Measurements from ENCODE around the gene UEVLD. TPM values are rescaled to one million over a fixed set of nuclear protein-coding genes. Genes with fewer than 3 reads are reported as not detected.

The UEVLD gene
- total and polyA plus RNA-seq, 2 donors (not counting 1 experiment from before 2014, with no cell fraction given) = 6.3 to 12.8 TPM

DNA sequence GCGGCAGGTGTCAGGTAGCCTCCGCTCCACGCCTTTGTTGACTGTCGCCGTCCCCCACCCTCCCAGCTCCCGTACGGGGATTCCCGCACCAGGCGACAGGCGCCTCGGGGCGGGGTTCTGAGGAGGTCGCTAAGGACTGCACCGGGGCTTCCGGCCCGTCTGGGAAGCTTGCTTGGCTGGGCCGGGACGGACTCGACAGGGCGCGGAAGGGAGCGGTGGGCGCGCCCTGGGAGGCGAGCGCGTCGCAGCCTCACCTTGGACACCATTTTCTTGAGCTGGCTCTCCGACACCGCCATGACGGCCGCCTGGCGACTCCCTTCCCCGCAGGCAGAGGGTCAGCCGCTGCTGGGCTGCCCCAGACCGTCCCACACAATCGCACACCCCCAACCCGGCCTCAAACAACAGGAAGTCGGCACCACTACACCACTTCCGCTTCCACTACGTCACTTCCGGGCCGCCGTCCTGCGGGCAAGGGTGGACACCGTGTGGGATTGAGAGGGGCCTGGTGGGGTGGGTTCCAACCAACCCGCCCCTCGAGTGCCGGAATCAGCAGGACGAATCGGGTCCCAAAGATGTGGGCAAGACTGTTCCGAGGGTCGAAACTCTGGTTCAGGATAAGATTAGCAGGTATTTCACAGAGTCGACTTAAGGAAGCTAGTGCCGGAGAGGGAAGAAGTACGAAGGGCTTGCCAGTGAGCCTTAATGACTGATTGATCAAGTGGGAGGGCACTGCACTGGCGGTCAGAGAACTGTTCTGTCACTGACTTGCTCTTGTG, 61.8 kb downstream of the UEVLD start, which contains the start of gene TSG101:
Gene TSG101, minus strand, starts transcription at position 422 of the 776 bp plus-strand sequence. Its CDS starts 126 bp downstream, at position 296.
- H4K20me1 ChIP-seq (ENCODE audit: control insufficient read depth, insufficient read depth, low read length, poor library complexity, severe bottlenecking) = peaks cover 11% of the 10 kb centered on the region
- H3K4me1 ChIP-seq (ENCODE audit: control insufficient read depth in 2 of 2, insufficient read depth in 2 of 2, low read length in 2 of 2) = peaks cover 14% of the 10 kb centered on the region in 2 donors
- H3K79me2 ChIP-seq (ENCODE audit: control insufficient read depth, insufficient read depth, low read length) = peaks cover 52% of the 10 kb centered on the region
- H3K9ac ChIP-seq (ENCODE audit: low read length) = peak within 1 kb of the TSS; percentile 88
- peak within 1 kb of the TSS; percentile 99 for H3K27ac Mint-ChIP-seq
- ChIA-PET CTCF (interaction anchor here (0.9 to 1.5 kb wide), 4 partner anchors 107 to 411 kb away, joined by 3 to 5 read pairs (median 4); partner anchors contain the start of gene SPTY2D1), POLR2A (interaction anchor here (0.5 to 1.6 kb wide), 7 partner anchors 10 to 195 kb away, joined by 3 to 10 read pairs (median 4); partner anchors contain the start of genes LDHA and SPTY2D1)
- H3K9me3 ChIP-seq (ENCODE audit: control extremely low read depth in 1 of 3, control insufficient read depth in 2 of 3, insufficient read depth in 1 of 3, low read length in 2 of 3) = no peaks in the 10 kb centered on the region
- peaks cover 0 to 10% of the 10 kb centered on the region in 2 experiments for H3K36me3 ChIP-seq (replicated peaks in 1 of 2; ENCODE audit: control extremely low read depth in 1 of 2, control insufficient read depth in 1 of 2, extremely low read depth in 1 of 2, insufficient read depth in 2 of 2, low read length in 1 of 2)
- peak within 1 kb of the TSS; percentile 97 to 99 for H3K27ac ChIP-seq (ENCODE audit: low read length in 2 of 2)
- 0% methylated on average over 51 of the region's 57 CpGs for WGBS (ENCODE audit: insufficient coverage)
- no peaks in the 10 kb centered on the region for H3K9me3 Mint-ChIP-seq (ENCODE audit: insufficient read depth)
- intact Hi-C loops (cut with micrococcal nuclease) = loop anchor here (1.0 to 10.0 kb wide), 9 partner anchors 61 to 513 kb away; partner anchors contain the start of genes GTF2H1, HPS5, SAA2 and SAAL1
- no peaks in the 10 kb centered on the region for H3K27me3 ChIP-seq (replicated peaks in 1 of 4; ENCODE audit: control extremely low read depth in 1 of 4, control insufficient read depth in 3 of 4, insufficient read depth in 4 of 4, low read length in 3 of 4)
- H3K27me3 Mint-ChIP-seq = no peaks in the 10 kb centered on the region
- peaks cover 45% of the 10 kb centered on the region for H3K4me1 Mint-ChIP-seq
- H3K4me3 Mint-ChIP-seq = peak within 1 kb of the TSS; percentile 100
- H2AFZ ChIP-seq (ENCODE audit: insufficient read depth, low read depth, low read length, poor library complexity, severe bottlenecking) = peak within 1 kb of the TSS; percentile 83
- H3K4me2 ChIP-seq (replicated peaks; ENCODE audit: low read depth, low read length, poor library complexity, severe bottlenecking) = peak within 1 kb of the TSS; percentile 76
- DNase-seq (peak; percentile 98), ATAC-seq (ENCODE audit: low read depth) (peak; percentile 82)
- TF ChIP-seq EZH2 (IDR thresholded peaks at IDR 0.05; ENCODE audit: borderline replicate concordance, insufficient read depth, low read depth, low read length, poor library complexity, severe bottlenecking) = no peak
- TF ChIP-seq, protein P1, sequence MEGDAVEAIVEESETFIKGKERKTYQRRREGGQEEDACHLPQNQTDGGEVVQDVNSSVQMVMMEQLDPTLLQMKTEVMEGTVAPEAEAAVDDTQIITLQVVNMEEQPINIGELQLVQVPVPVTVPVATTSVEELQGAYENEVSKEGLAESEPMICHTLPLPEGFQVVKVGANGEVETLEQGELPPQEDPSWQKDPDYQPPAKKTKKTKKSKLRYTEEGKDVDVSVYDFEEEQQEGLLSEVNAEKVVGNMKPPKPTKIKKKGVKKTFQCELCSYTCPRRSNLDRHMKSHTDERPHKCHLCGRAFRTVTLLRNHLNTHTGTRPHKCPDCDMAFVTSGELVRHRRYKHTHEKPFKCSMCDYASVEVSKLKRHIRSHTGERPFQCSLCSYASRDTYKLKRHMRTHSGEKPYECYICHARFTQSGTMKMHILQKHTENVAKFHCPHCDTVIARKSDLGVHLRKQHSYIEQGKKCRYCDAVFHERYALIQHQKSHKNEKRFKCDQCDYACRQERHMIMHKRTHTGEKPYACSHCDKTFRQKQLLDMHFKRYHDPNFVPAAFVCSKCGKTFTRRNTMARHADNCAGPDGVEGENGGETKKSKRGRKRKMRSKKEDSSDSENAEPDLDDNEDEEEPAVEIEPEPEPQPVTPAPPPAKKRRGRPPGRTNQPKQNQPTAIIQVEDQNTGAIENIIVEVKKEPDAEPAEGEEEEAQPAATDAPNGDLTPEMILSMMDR (IDR thresholded peaks at IDR 0.05) = no peak
- peak within 1 kb of the TSS; percentile 82 to 94 (median 84) for H3K4me3 ChIP-seq (ENCODE audit: control extremely low read depth in 1 of 5, extremely low read depth in 1 of 5, insufficient read depth in 1 of 5, low read depth in 2 of 5, low read length in 4 of 5)

All from B cell (primary cell).